NCI-H510A (cell line): Measurements from ENCODE around the gene STRADA.

ENCODE experiments used
- DNase-seq: peaks from one replicate; lab custom pipeline; 2025; lab: John Stamatoyannopoulos, UW

STRADA gene

GRCh38 chr17:63682981-63683380 lies 58.6 kb downstream of the STRADA start:
- no peak for DNase-seq

DNA sequence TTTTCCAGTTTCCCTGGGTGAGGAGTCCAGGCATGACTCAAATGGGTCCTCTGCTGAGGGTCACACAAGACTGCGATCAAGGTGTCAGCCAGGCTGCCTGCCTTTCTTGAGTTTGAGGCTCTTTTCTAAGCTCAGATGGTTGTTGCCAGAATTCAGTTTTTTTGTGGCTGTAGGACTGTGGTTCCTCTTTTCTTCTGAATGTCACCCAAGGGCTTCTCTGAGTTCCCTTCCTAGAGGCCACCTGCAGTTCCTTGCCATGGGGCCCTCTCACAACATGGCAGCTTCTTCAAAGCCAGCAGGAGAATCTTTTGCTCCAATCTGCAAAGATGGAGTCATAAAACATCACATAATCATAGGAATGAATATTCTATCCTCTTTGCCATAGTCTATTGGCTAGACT lies 59.2 kb downstream of the STRADA start:
- DNase-seq: no peak

DNA sequence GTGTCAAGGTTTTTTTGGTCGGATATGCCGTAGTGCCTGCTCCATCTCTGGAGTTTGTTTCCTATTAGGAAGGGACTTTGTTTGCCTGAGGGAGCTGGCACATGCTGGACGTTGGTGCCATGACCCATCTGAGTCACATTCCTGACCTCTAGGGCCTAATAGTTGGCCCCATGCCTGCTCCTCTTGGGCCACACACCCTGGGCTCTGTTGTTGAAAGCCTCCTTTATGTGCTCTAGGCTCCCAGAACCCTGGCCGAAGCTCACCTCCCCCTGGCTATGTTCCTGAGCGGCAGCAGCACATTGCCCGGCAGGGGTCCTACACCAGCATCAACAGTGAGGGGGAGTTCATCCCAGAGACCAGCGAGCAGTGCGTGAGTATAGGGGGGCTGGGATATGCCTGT lies 60.1 kb downstream of the STRADA start:
- DNase-seq: no peak

GRCh38 chr17:63680700-63681099 lies 60.9 kb downstream of the STRADA start:
- no peak for DNase-seq

- DNase-seq: no peak
Measured at GRCh38 chr17:63679214-63679613, 62.4 kb downstream of the STRADA start.

- no peak for DNase-seq
Measured at GRCh38 chr17:63676584-63676983, 65.0 kb downstream of the STRADA start.

DNA sequence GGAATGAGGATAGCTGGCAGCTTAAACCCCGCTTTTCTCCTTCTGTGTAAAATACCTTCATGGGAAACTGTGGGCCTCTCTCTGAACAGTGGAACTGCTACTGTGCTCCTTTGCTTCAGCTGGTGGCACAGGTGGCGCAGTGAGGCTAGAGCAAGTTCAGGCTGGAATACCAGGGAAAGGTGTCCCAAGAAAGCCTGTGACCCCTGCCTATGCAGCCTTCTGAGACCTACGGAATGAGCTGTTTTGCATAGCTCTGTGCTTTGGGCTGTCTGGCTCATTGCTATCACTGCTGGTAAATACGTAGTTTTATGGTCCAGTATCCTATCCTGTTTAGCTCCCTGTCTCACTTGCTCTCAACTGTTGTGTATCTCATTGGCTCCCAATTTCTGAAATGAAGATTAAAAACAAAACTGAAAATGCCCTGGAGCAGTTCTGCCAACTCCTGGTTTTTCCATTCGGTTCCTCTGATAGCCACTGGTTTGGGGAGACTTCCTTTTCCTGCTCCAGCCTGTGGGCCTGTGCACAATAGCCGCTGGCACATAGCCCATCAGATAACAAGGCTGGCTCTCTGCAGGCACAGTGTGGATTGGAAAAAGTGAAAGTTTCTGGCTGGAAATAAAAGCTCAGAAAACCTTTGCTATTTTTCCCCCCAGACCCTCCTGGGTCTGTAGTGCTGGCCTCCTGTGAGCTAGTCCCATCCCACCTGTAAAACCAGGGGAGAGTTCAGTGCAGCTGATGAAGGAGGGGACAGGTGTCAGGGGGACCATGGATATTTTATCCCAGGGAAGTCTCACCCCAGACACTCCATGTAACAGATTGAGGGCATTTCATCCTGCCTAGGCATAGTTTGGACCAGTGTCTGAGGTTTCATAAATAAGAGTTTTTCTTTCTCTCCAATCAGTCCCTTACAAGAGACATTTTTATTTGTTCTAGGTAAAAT lies 65.7 kb downstream of the STRADA start:
- no peak for DNase-seq

DNA sequence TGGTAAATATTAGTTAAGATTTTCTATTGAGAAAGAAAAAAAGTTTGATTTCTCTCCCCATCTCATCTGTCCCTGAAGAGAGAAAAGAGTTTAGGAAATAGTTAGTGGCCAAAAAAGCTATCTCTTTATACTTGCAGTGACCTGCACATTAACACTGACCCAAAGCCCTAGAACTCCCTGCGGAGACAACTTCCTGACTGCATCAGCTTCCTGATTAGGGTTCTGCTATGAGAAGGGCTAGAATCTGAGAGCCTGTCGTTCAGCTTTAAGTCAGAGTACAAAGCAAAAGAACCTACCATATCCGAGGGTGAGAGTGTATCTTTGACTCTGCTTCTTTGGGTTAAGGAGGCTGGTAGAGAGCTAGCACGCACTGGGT lies 66.4 kb downstream of the STRADA start:
- no peak for DNase-seq

DNA sequence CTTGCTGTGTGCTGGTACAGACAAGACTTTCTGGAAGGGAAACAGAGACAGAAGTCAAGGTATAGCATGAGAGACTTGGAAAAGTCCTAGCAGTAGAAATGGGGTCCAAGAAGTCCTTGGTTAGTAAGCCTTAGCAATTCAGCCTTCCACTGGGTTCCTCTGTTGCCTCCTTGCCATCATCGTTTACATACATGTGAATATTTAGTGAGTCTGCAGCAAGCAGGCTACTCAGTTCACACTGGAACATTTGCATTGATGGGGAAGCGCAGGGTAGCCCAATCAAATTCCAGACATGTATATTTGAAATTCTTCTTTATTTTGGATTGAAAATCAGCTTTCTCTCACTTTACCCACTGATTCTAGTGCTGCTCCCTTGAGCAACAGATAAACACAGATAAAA lies 68.7 kb downstream of the STRADA start:
- no peak for DNase-seq

DNA sequence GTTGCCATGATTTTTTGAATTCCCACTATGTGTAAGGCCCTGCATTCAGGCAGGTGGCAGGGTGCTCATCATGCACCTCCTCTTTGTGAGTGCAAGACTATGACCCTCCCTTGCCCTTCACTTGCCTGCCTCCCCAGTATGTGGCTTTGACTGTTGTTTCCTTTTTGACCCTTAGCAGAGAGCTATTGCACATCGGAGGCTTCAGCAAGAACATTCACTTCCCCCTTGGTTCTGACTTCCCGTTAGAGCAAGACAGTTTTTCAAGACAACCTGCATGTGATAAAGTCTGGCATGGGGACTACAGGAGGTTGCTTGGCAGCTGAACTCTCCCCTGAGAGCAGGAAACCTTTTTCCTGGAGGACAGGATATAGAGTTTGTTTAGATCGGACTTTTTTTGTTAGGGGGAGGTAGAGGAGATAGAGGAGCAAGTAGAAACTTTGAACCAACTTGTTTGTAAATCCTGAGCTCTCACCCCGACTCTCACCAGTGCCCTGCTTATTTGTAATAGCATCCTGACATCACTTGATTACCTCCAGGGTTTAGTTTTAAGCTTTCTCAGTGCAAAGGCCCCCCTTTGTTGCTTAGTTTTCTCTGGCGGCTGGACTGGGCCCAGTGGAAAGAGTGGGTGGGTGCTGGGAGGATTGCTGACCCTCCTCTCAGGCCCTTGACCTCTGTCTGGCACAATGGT lies 75.9 kb downstream of the STRADA start:
- DNase-seq: no peak

DNA sequence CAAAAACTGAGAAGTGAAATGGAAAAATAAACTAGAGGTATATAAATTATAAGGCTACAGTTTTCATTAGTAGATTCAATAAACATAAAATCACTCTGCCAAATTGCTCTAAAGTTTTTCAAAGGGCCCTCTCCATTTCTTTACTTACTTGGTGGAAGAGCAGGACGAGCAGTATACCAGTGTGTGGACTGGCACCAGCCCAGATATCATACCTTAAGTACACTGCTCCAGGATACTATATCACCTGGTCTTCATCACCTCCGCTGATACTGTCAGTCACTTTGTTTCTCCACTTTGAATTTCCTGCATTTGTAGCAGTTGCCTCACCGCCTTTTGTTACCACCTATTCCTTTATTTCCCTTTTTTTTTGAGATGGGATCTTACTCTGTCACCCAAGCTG lies 81.7 kb downstream of the STRADA start:
- DNase-seq: no peak

DNA sequence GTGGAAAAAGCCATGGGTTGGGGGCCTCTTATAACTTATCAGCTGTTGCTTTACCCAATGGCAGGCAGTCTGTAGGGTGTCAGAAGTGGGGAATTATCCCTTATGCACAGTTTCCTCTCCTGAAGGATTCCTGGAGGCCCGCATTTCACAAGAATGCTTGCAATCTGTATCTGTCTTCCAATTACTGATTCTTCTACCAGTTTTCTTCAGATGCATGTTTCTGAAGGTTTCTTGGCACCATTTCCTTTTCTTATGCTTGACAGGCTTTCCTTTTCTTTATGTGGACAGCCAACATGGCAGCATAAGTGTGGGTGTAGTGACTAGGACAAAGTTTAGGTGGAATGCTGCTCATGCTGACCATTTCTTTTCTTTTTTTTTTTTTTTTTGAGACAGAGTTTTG lies 83.2 kb downstream of the STRADA start:
- DNase-seq: no peak

GRCh38 chr17:63657786-63658185 lies 83.8 kb downstream of the STRADA start:
- no peak for DNase-seq

DNA sequence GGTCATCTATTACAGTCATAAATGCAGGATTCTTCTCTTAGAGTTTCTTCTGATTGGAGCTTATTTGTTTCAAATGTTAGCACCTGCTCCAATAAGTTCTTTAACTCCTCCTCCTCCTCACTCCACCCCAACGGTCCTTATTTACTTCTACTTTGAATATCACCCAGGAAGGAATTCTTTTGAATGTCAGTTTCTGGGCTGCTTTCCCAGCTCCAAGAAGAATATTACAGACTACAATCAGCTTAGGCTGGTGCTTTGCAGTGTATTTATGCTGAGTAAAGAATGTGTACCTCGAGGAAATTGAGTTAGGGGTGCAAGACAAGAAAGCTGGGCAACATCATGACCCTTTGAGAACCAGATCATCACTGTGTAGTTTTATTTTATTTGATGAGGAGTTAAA lies 88.5 kb downstream of the STRADA start:
- DNase-seq: no peak
